ENCODE results near the gene TMA16.

- TF ChIP-seq SIN3A (IDR thresholded peaks at IDR 0.05; ENCODE audit: borderline replicate concordance, insufficient read depth, low read length) = no peak
- TF ChIP-seq POLR2AphosphoS5 (IDR thresholded peaks at IDR 0.05; ENCODE audit: low read depth, low read length) = no peak
Observed at GRCh38 chr4:163548481-163549243, 54.2 kb downstream of the TMA16 start.
